IPS-18c (cell line): Measurements from ENCODE around the gene NME9.

Experiments used
- H3K4me3 ChIP-seq: 2 replicates; pipeline ENCODE4 v1.7.0; 2013; ENCODE audit warnings: low read depth, mild to moderate bottlenecking, low read length, moderate library complexity; ENCODE audit not compliant: insufficient read depth
- H3K9me3 ChIP-seq: one replicate; pipeline ENCODE4 v1.6.1; 2013; ENCODE audit warnings: mild to moderate bottlenecking, low read length, moderate library complexity; ENCODE audit not compliant: control insufficient read depth, insufficient read depth

The NME9 gene

DNA sequence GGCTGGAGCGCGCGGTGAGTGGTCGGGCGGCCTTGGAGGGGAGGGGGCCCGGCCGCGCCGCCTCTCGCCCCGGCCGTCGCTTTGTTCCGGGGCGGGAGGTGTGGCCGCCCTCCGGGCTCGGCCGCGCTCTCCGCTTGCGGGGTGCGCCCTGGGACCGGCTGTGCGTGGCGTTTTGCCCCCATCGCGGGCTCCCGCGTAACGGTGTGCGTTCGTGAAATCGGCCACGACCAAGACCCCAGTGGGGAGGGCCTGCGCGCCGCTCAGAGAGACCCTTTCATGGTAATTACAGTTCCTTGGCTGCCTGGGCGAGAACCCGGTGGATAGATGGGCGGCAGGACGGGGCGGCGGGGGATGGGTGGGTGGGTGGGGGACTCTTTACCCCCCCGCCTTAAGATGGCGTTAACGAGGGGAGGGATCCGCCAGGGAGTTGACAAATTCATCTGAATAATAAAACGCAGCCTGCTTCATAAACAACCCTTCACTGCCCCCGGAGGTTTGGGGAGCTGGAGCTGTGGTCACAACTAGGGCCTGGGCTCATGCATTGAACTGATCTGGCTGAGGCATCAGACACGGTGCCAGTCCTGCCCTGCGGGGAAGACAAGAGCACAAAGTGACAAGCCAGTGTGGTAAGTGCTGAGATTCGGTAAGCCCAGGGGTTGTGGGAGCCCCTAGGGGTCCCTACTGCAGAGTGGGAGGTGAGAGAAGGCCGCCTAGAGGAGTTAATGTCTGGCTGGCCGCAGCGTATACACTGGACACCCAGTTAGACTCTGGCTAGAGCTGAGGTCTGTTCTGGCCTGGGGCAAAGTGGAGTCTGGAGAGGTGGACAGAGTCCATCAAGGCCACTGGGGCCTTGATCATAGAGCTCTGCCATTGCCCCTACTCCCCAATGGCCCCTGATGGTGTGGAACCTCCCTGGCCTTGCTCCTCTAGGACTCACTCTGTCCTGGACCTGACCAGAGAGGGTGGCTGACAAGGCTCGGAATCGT, 19.4 kb upstream of the NME9 start:
- H3K4me3 ChIP-seq = peak overlapping the region; percentile 71
- H3K9me3 ChIP-seq = no peaks in the 10 kb centered on the region

DNA sequence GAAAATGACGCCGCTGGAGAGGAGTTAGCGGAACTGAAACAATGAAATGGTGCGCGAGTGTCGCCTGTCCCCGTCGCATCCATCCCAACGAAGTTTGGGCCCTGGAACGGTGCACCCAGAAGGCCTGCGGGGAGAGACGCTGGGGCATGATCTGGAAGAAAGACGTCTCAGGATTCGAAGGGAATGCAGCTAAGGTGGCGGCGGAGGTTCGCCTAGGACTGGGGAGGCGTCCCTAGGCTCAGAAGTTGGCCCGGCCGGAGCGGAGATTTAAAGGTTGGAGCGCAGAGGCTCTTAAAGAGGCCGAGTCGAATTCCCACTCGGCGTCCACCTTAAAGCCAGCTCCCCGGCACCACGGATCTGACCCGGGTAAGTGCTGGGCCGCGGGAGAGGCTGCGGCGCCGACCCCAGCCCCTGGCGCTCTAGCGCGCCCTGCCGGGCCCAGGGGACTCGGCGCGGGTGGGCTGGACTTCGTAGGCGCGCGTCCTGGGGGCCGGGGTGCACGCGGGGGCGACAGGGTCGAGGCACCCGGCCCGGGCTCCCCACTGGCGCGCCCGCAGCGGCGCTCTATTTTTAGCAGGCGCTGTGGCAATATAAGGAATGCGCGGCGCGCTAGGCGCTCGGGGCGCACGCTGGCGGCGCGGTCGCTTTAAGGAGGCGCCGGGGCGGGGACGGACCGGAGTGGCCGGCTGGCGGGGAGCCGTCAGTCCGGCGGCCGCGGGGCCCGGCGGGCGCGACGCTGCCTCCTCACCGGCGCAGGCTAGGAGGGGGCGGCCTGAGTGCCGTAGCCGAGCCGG, 18.5 kb upstream of the NME9 start, which contains the start of gene MRAS:
MRAS (plus strand) TSS at position 620 of the 794 bp plus-strand sequence. CDS start 24,305 bp downstream, outside the sequence.
- Histone ChIP-seq H3K9me3 (no peaks in the 10 kb centered on the region), H3K4me3 (peak within 1 kb of the TSS; percentile 71)

DNA sequence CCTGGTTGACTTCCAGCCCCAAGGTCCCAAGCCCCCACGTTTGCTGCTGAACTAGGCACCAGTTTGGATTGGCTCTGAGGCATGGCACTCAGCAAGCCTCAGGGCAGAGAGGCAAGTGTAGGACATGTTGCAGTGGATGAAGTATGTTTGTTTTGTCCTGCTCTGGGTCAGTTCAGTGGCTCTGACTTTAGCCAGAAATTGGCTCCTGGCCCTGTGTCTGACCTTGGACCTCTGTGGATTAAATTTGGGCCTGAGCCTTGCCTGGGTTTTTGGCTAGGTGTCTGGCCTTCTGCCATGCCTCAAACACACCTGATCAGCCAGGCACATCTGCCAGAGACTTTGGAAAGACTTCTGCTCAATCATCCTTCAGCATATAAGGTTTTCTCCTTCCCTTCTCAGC, 15.1 kb upstream of the NME9 start:
- no peaks in the 10 kb centered on the region for H3K9me3 ChIP-seq

GRCh38 chr3:138340511-138340910, 10.9 kb upstream of the NME9 start:
- Histone ChIP-seq H3K9me3 (no peaks in the 10 kb centered on the region), H3K4me3 (no peak overlapping the region)

More for the DNA sequence above, 15.1 kb upstream of the NME9 start:
- no peak overlapping the region for H3K4me3 ChIP-seq

DNA sequence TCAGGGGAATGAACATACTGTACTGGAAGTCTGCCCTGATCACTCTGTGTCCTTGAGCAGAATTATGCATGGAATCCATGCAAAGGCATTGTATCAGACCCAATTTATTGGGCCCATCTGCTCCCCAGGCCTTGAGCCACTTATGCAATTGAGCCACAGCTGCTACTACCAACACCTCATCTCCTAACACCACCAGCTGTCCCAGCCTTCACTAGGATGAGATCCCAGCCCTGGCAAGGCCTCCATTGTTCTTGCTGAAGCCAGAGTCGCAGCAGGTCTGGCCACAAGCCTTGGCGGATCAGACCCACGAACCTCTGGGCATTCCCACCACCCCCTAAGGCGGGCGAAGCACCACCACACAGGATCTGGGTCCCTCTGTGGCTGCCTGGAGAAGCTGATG, 9.2 kb upstream of the NME9 start:
- H3K4me3 ChIP-seq = no peak overlapping the region
- H3K9me3 ChIP-seq = no peaks in the 10 kb centered on the region

DNA sequence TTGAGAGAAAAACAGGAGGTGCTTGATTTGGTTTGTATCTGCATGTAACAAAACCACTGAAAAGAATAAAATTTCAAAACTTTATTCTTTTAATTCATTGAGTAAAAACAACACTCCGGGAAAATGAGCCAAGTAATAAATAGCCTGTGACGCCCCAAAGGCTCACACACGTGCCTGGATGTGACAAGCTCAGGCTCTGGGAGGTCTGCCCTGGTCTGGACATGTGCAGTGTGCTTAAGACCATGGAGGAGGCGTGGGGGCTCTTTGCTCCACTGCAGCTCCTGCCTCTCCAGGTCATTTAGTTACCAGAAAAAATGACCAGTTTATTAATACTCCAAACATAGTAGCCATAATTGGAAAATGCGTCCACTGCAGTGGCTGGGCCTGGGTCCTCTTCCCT, 8.6 kb upstream of the NME9 start:
- Histone ChIP-seq H3K4me3 (no peak overlapping the region), H3K9me3 (no peaks in the 10 kb centered on the region)

- Histone ChIP-seq H3K4me3 (no peak overlapping the region), H3K9me3 (no peaks in the 10 kb centered on the region)
Observed at GRCh38 chr3:138336454-138336999, 6.9 kb upstream of the NME9 start.

GRCh38 chr3:138334608-138335007, 5.0 kb upstream of the NME9 start:
- H3K4me3 ChIP-seq = no peak overlapping the region
- no peaks in the 10 kb centered on the region for H3K9me3 ChIP-seq

DNA sequence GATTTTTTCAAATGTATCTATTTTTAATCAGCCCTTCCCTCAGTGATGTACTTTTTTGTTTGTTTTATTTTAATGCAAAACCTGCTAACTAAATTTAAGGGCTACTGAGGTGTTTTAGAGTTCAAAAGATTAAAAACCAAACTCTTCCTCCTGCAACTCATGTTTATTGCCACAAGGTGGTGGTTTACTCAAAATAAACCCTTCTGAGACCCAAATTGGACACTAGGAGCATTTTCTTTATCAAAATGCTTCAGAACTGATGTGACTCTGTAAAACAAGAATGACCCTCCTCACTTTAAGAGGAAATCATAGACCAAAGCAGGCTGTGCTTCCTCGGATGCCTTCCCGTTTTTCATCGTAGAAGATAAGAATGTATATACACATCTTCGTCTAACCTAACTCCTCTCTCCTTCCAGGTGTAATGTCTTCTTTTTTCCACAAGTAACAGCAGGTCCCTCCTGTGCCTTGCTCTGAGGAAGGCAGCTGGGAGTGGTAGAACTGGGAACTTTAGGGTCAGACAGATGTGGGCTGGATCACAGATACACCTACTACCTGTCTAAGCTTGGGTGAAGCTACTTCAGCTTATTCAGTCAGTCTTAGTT, 2.9 kb upstream of the NME9 start:
- no peaks in the 10 kb centered on the region for H3K9me3 ChIP-seq
- H3K4me3 ChIP-seq = no peak overlapping the region

GRCh38 chr3:138331143-138331894, 1.7 kb upstream of the NME9 start:
- H3K4me3 ChIP-seq = no peak overlapping the region

DNA sequence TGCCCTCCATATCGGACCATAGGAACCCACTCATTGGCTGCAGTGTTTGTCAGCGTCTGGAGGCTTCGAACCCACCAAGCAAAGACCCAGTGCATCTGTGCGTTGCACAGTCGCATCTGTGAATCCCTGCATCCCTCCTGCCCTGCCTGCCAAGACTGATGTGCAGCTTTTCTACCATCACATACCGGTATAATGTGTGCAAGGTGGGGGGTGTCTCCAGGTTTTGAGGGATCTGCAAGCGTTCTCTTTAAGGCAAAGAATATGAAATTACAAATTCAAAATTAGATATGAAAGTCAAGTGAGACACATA, 288 bp upstream of the NME9 start:
- Histone ChIP-seq H3K9me3 (no peaks in the 10 kb centered on the region), H3K4me3 (peak overlapping the region; percentile 38; the same call in 1 of the 2 replicates)

More at GRCh38 chr3:138331143-138331894, 1.7 kb upstream of the NME9 start:
- H3K9me3 ChIP-seq = no peaks in the 10 kb centered on the region

GRCh38 chr3:138328341-138328740, 1.3 kb downstream of the NME9 start:
- no peak overlapping the region for H3K4me3 ChIP-seq
- H3K9me3 ChIP-seq = no peaks in the 10 kb centered on the region

- H3K4me3 ChIP-seq = no peak overlapping the region
Observed at GRCh38 chr3:138327831-138328230, 1.8 kb downstream of the NME9 start.

DNA sequence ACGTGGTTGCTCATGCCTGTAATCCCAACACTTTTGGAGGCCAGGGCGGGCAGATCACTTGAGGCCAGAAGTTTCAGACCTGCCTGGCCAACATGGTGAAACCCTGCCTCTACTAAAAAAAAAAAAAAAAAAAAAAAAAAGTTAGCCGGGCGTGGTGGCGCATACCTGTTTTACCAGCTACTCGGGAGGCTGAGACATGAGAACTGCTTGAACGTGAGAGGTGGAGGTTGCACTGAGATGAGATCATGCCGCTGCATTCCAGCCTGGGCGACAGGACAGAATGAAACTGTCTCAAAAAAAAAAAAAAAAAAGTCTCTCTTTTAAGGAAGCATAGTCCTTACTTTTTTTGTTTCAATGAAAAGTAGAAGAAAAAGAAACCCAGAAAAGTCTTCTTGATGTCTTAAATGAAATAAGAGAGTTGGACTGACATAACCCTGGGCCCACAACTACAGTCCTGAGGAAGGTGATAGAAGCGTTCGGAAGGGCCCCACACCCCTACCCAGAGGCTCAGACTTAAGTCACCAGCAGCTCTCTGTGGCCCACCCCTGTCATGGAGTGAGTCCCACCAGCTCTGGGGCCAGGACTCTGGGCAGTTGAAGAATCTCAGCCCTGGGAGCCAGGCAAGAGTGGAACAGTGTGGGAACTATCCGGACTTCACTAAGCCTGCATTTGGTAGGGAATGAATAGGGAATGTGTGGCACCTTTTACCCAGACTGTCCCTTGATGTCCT, 2.6 kb downstream of the NME9 start:
- no peak overlapping the region for H3K4me3 ChIP-seq
- no peaks in the 10 kb centered on the region for H3K9me3 ChIP-seq

More at GRCh38 chr3:138327831-138328230, 1.8 kb downstream of the NME9 start:
- no peaks in the 10 kb centered on the region for H3K9me3 ChIP-seq

- Histone ChIP-seq H3K9me3 (no peaks in the 10 kb centered on the region), H3K4me3 (no peak overlapping the region)
Observed at GRCh38 chr3:138325990-138326389, 3.7 kb downstream of the NME9 start.

DNA sequence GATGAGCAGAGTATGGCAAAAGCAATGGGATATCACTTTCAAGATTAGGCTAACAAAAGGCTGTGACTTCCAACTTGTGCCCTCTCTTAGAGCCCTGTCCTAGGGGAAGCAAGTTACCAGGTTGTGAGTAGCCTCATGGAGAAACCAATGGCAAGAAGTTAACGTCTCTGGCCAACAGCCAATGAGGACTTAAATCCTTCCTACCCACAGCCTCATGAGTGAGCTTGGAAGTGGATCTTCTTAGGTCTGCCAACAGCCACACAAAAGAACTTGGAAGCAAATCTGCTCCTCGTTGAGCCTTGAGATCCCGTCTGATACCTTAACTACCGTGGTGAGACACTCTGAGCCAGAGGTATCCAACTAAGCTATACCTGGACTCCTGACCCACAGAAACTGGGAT, 5.7 kb downstream of the NME9 start:
- H3K4me3 ChIP-seq = no peak overlapping the region
- H3K9me3 ChIP-seq = no peaks in the 10 kb centered on the region
